ENCODE results near the gene MC4R.

The MC4R gene

GRCh38 chr18:60404486-60405085 is 32.0 kb upstream of the MC4R start:
- H3K9me3 ChIP-seq (ENCODE audit: low read length) = no peaks in the 10 kb centered on the region
- H3K9ac ChIP-seq (ENCODE audit: low read length) = no peak overlapping the region
- H3K79me2 ChIP-seq (ENCODE audit: insufficient read depth, low read length) = no peaks in the 10 kb centered on the region
- no peak for TF ChIP-seq CTCF (IDR thresholded peaks at IDR 0.05; ENCODE audit: low read length)
- no peak for TF ChIP-seq EZH2 (IDR thresholded peaks at IDR 0.05; ENCODE audit: borderline replicate concordance, low read length)
- H3F3A ChIP-seq (ENCODE audit: insufficient read depth, low read length) = no peaks in the 10 kb centered on the region
- no peaks in the 10 kb centered on the region for H3K36me3 ChIP-seq (ENCODE audit: insufficient read depth, low read length)
- H3K4me3 ChIP-seq (ENCODE audit: low read depth, low read length, poor library complexity, severe bottlenecking) = no peak overlapping the region
- H2AFZ ChIP-seq (ENCODE audit: low read length) = no peak overlapping the region
- no peaks in the 10 kb centered on the region for H3K9me2 ChIP-seq (ENCODE audit: low read depth, low read length)
- H3K27ac ChIP-seq (ENCODE audit: low read depth, low read length, poor library complexity, severe bottlenecking) = no peak overlapping the region
- H3K4me1 ChIP-seq (ENCODE audit: insufficient read depth, low read length, severe bottlenecking) = peaks cover 11% of the 10 kb centered on the region
- H3K4me2 ChIP-seq (ENCODE audit: low read length) = no peak overlapping the region
- H4K20me1 ChIP-seq (ENCODE audit: insufficient read depth, low read length) = no peaks in the 10 kb centered on the region
- no peaks in the 10 kb centered on the region for H3K27me3 ChIP-seq (ENCODE audit: insufficient read depth, low read length)

- Histone ChIP-seq H3K9ac (ENCODE audit: low read length) (no peak overlapping the region), H3K4me1 (ENCODE audit: insufficient read depth, low read length, severe bottlenecking) (peaks cover 20% of the 10 kb centered on the region), H3F3A (ENCODE audit: insufficient read depth, low read length) (no peaks in the 10 kb centered on the region), H3K27ac (ENCODE audit: low read depth, low read length, poor library complexity, severe bottlenecking) (no peak overlapping the region), H3K4me2 (ENCODE audit: low read length) (no peak overlapping the region), H3K9me2 (ENCODE audit: low read depth, low read length) (no peaks in the 10 kb centered on the region), H4K20me1 (ENCODE audit: insufficient read depth, low read length) (no peaks in the 10 kb centered on the region), H3K79me2 (ENCODE audit: insufficient read depth, low read length) (no peaks in the 10 kb centered on the region), H3K4me3 (ENCODE audit: low read depth, low read length, poor library complexity, severe bottlenecking) (no peak overlapping the region), H3K27me3 (ENCODE audit: insufficient read depth, low read length) (no peaks in the 10 kb centered on the region), H3K9me3 (ENCODE audit: low read length) (no peaks in the 10 kb centered on the region), H2AFZ (ENCODE audit: low read length) (no peak overlapping the region), H3K36me3 (ENCODE audit: insufficient read depth, low read length) (no peaks in the 10 kb centered on the region)
- TF ChIP-seq CTCF (IDR thresholded peaks at IDR 0.05; ENCODE audit: low read length) (no peak), EZH2 (IDR thresholded peaks at IDR 0.05; ENCODE audit: borderline replicate concordance, low read length) (no peak)
These were observed 28.8 kb upstream of the MC4R start for GRCh38 chr18:60401346-60401745.

GRCh38 chr18:60391571-60392226 is 19.1 kb upstream of the MC4R start:
- Histone ChIP-seq H3K27me3 (ENCODE audit: insufficient read depth, low read length) (no peaks in the 10 kb centered on the region), H3F3A (ENCODE audit: insufficient read depth, low read length) (no peaks in the 10 kb centered on the region), H3K27ac (ENCODE audit: low read depth, low read length, poor library complexity, severe bottlenecking) (no peak overlapping the region), H3K4me1 (ENCODE audit: insufficient read depth, low read length, severe bottlenecking) (peaks cover 2% of the 10 kb centered on the region), H3K9me3 (ENCODE audit: low read length) (no peaks in the 10 kb centered on the region), H2AFZ (ENCODE audit: low read length) (no peak overlapping the region), H3K36me3 (ENCODE audit: insufficient read depth, low read length) (no peaks in the 10 kb centered on the region), H3K79me2 (ENCODE audit: insufficient read depth, low read length) (no peaks in the 10 kb centered on the region), H4K20me1 (ENCODE audit: insufficient read depth, low read length) (no peaks in the 10 kb centered on the region), H3K9me2 (ENCODE audit: low read depth, low read length) (no peaks in the 10 kb centered on the region), H3K9ac (ENCODE audit: low read length) (no peak overlapping the region), H3K4me2 (ENCODE audit: low read length) (no peak overlapping the region), H3K4me3 (ENCODE audit: low read depth, low read length, poor library complexity, severe bottlenecking) (no peak overlapping the region)
- TF ChIP-seq EZH2 (IDR thresholded peaks at IDR 0.05; ENCODE audit: borderline replicate concordance, low read length) (no peak), CTCF (IDR thresholded peaks at IDR 0.05; ENCODE audit: low read length) (no peak)
